K562 (cell line): Measurements from ENCODE around the gene OR2W3.

ENCODE experiments used
- CHD2 ChIP-seq: IDR thresholded peaks from 2 replicates; pipeline ENCODE4 v1.6.1; 2011; ENCODE audit warnings: low read depth, low read length
- CHD4 ChIP-seq: fragments of 200-600 bp; sonication (generic); IDR thresholded peaks from 3 replicates; pipeline ENCODE4 v1.6.1; 2012; ENCODE audit warnings: low read depth, mild to moderate bottlenecking, mixed read lengths, low read length, inconsistent platforms; ENCODE audit not compliant: insufficient read depth, insufficient replicate concordance, poor library complexity, severe bottlenecking
- EZH2 ChIP-seq: IDR thresholded peaks from 2 replicates; pipeline ENCODE4 v1.6.1; 2012; ENCODE audit warnings: low read depth, mild to moderate bottlenecking, inconsistent platforms, low read length, borderline replicate concordance
- GATA2 ChIP-seq: sonication (generic); formaldehyde crosslinking; IDR thresholded peaks from 2 replicates; pipeline ENCODE4 v1.4.0; 2020; ENCODE audit warnings: mild to moderate bottlenecking, missing genetic modification reagents
- HDGF ChIP-seq: fragments of 450-650 bp; IDR thresholded peaks from 2 replicates; pipeline ENCODE4 v1.6.1; 2016
- HMGXB4 ChIP-seq: sonication (generic); formaldehyde crosslinking; IDR thresholded peaks from 2 replicates; pipeline ENCODE4 v1.8.1; 2023; ENCODE audit warnings: mild to moderate bottlenecking, missing genetic modification reagents
- KAT7 ChIP-seq: sonication (generic); formaldehyde crosslinking; IDR thresholded peaks from 2 replicates; pipeline ENCODE4 v1.8.0; 2022; ENCODE audit warnings: missing genetic modification reagents, mild to moderate bottlenecking, borderline replicate concordance
- RAD21 ChIP-seq, 2 experiments: fragments of 250-450 bp in 1 of 2; fragments of 450-650 bp in 1 of 2; sonication (Bioruptor Pico) in 1 of 2; formaldehyde crosslinking in 1 of 2; IDR thresholded peaks in 1 of 2; conservative IDR thresholded peaks in 1 of 2; 2 replicates each; pipeline versions ENCODE4 v1.4.0 to v1.8.0; 2020 to 2022; ENCODE audit warnings: mild to moderate bottlenecking in 2 of 2, moderate library complexity in 1 of 2
- RAD51 ChIP-seq: fragments of 450-650 bp; IDR thresholded peaks from 2 replicates; pipeline ENCODE4 v1.7.1; 2016; ENCODE audit warnings: low read depth, mild to moderate bottlenecking, borderline replicate concordance
- SMAD3 ChIP-seq: fragments of 450-650 bp; formaldehyde crosslinking; conservative IDR thresholded peaks from 2 replicates; pipeline ENCODE4 v1.4.0; 2020; ENCODE audit warnings: mild to moderate bottlenecking
- ZNF174 ChIP-seq: fragments of 250-450 bp; sonication (Bioruptor Pico); IDR thresholded peaks from 2 replicates; pipeline ENCODE4 v1.4.0; 2020; ENCODE audit warnings: mild to moderate bottlenecking
- ZNF639 ChIP-seq, 2 experiments: fragments of 200-800 bp in 1 of 2; sonication (Bioruptor generic) in 1 of 2; sonication (generic) in 1 of 2; formaldehyde crosslinking in 1 of 2; IDR thresholded peaks in 1 of 2; conservative IDR thresholded peaks in 1 of 2; 2 replicates each; pipeline versions ENCODE4 v1.5.0 to v1.6.1; 2016 to 2020; ENCODE audit warnings: missing compliant biosample characterization in 1 of 2, missing genetic modification characterization in 1 of 2, missing genetic modification reagents in 1 of 2
- ZZZ3 ChIP-seq: fragments of 450-650 bp; IDR thresholded peaks from 2 replicates; pipeline ENCODE4 v1.6.1; 2016; ENCODE audit warnings: antibody characterized with exemption, mild to moderate bottlenecking, moderate library complexity

- TF ChIP-seq ZZZ3 (no peak), HMGXB4 (CRISPR knock-in tag) (no peak), ZNF639 (CRISPR knock-in tag; conservative IDR thresholded peaks at IDR 0.05 in 1 of 2, IDR thresholded peaks at IDR 0.05 in 1 of 2) (no peak), RAD21 (CRISPR knock-in tag; conservative IDR thresholded peaks at IDR 0.05 in 1 of 2, IDR thresholded peaks at IDR 0.05 in 1 of 2) (no peak), ZNF174 (CRISPR knock-in tag) (no peak), RAD51 (no peak), CHD2 (no peak), GATA2 (no peak), SMAD3 (CRISPR knock-in tag) (no peak), CHD4 (no peak), EZH2 (no peak), KAT7 (CRISPR knock-in tag) (no peak), HDGF (no peak)
Observed at GRCh38 chr1:247908766-247909165, 13.4 kb downstream of the OR2W3 start.
